Colonic mucosa (tissue), 4 donors: ENCODE results near the gene ASPRV1. TPM values are rescaled to one million over a fixed set of nuclear protein-coding genes. Genes with fewer than 3 reads are reported as not detected.

Experiments
- DNase-seq: peaks from one replicate; pipeline ENCODE4 v3.0.0-alpha.2; 2020
- H3K27ac ChIP-seq: fragments of 200-600 bp; one replicate; pipeline ENCODE4 v1.8.0; 2021
- H3K27me3 ChIP-seq: fragments of 200-600 bp; one replicate; pipeline ENCODE4 v1.8.0; 2021
- H3K36me3 ChIP-seq: fragments of 200-600 bp; one replicate; pipeline ENCODE4 v1.8.0; 2021
- H3K4me1 ChIP-seq: fragments of 200-600 bp; one replicate; pipeline ENCODE4 v1.8.0; 2021; ENCODE audit warnings: mild to moderate bottlenecking
- H3K4me3 ChIP-seq: fragments of 200-600 bp; one replicate; pipeline ENCODE4 v1.8.0; 2021
- H3K9ac ChIP-seq, 2 donors: one replicate each; pipeline ENCODE4 v1.7.0; 2013; ENCODE audit warnings: control low read depth in 2 of 2, low read depth in 2 of 2, low read length in 2 of 2
- H3K9me3 ChIP-seq: fragments of 200-600 bp; one replicate; pipeline ENCODE4 v1.8.0; 2021
- intact Hi-C: fragments of 100-400 bp; cut with DNase I; formaldehyde crosslinking; loops from one replicate; pipeline ENCODE4 v1.14.1; 2022
- total RNA-seq, 2 donors: library from RNA; stranded (reverse); fragmentation: NEBNext Ultra II Directional in 1 of 2; extraction: Animal tissue kit (Norgen Biotek cat#: 25700) in 1 of 2; gene quantifications; one replicate each; pipeline ENCODE4 v1.2.1, GENCODE V29; 2021
- TF ChIP-seq, protein P1 (sequence below): fragments of 200-600 bp; IDR thresholded peaks from one replicate; pipeline ENCODE4 v1.8.0; 2022; ENCODE audit warnings: antibody characterized with exemption, mild to moderate bottlenecking
- donor health status: healthy.
- donor health status: DM: no; HTN: no; CAD: no.
- donor health status: DM: no; HTN: no; CAD: no.

Gene ASPRV1
- total RNA-seq, 2 donors from 2014 or later: 0.40 to 0.82 TPM

GRCh38 chr2:69977906-69978482 lies 16.6 kb upstream of the ASPRV1 start:
- intact Hi-C loops: no loop called here
- DNase-seq: no peak
- no peak overlapping the region for H3K27ac ChIP-seq

GRCh38 chr2:69977186-69977585 lies 15.8 kb upstream of the ASPRV1 start:
- TF ChIP-seq, protein P1, sequence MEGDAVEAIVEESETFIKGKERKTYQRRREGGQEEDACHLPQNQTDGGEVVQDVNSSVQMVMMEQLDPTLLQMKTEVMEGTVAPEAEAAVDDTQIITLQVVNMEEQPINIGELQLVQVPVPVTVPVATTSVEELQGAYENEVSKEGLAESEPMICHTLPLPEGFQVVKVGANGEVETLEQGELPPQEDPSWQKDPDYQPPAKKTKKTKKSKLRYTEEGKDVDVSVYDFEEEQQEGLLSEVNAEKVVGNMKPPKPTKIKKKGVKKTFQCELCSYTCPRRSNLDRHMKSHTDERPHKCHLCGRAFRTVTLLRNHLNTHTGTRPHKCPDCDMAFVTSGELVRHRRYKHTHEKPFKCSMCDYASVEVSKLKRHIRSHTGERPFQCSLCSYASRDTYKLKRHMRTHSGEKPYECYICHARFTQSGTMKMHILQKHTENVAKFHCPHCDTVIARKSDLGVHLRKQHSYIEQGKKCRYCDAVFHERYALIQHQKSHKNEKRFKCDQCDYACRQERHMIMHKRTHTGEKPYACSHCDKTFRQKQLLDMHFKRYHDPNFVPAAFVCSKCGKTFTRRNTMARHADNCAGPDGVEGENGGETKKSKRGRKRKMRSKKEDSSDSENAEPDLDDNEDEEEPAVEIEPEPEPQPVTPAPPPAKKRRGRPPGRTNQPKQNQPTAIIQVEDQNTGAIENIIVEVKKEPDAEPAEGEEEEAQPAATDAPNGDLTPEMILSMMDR: no peak
- Histone ChIP-seq H3K9ac (no peak overlapping the region), H3K4me1 (no peaks in the 10 kb centered on the region), H3K4me3 (no peak overlapping the region), H3K36me3 (no peaks in the 10 kb centered on the region), H3K27me3 (no peaks in the 10 kb centered on the region), H3K9me3 (no peaks in the 10 kb centered on the region), H3K27ac (no peak overlapping the region)
- DNase-seq: no peak
- intact Hi-C loops: no loop called here

More at GRCh38 chr2:69977906-69978482, 16.6 kb upstream of the ASPRV1 start:
- no peaks in the 10 kb centered on the region for H3K27me3 ChIP-seq
- no peaks in the 10 kb centered on the region for H3K36me3 ChIP-seq
- H3K4me1 ChIP-seq: no peaks in the 10 kb centered on the region
- no peak overlapping the region for H3K9ac ChIP-seq
- H3K4me3 ChIP-seq: no peak overlapping the region
- no peaks in the 10 kb centered on the region for H3K9me3 ChIP-seq
- TF ChIP-seq, protein P1: no peak

GRCh38 chr2:69975853-69976462 lies 14.5 kb upstream of the ASPRV1 start:
- Histone ChIP-seq H3K4me1 (no peaks in the 10 kb centered on the region), H3K27me3 (no peaks in the 10 kb centered on the region), H3K36me3 (no peaks in the 10 kb centered on the region), H3K9ac (no peak overlapping the region), H3K4me3 (no peak overlapping the region), H3K27ac (no peak overlapping the region), H3K9me3 (no peaks in the 10 kb centered on the region)
- no peak for DNase-seq
- intact Hi-C loops: no loop called here
- TF ChIP-seq, protein P1: no peak

- no peak overlapping the region for H3K27ac ChIP-seq
- no peak overlapping the region for H3K9ac ChIP-seq
- no peaks in the 10 kb centered on the region for H3K4me1 ChIP-seq
- no peak overlapping the region for H3K4me3 ChIP-seq
- intact Hi-C loops: no loop called here
- no peaks in the 10 kb centered on the region for H3K36me3 ChIP-seq
- no peaks in the 10 kb centered on the region for H3K9me3 ChIP-seq
- H3K27me3 ChIP-seq: no peaks in the 10 kb centered on the region
- no peak for DNase-seq
- TF ChIP-seq, protein P1: no peak
These were observed 13.9 kb upstream of the ASPRV1 start for GRCh38 chr2:69975136-69975852.

- Histone ChIP-seq H3K4me1 (no peaks in the 10 kb centered on the region), H3K27ac (no peak overlapping the region), H3K27me3 (no peaks in the 10 kb centered on the region), H3K9me3 (no peaks in the 10 kb centered on the region), H3K36me3 (no peaks in the 10 kb centered on the region), H3K4me3 (no peak overlapping the region), H3K9ac (no peak overlapping the region)
- TF ChIP-seq, protein P1: no peak
- intact Hi-C loops: no loop called here
- no peak for DNase-seq
These were observed 11.9 kb upstream of the ASPRV1 start for GRCh38 chr2:69973335-69973735.
